ENCODE data around the gene TNFRSF4.
"Not testable (repeated sequence)": the region's sequence is repeated elsewhere in the genome, so short reads cannot be mapped to it uniquely, and the experiment has no call there.

The TNFRSF4 gene

DNA sequence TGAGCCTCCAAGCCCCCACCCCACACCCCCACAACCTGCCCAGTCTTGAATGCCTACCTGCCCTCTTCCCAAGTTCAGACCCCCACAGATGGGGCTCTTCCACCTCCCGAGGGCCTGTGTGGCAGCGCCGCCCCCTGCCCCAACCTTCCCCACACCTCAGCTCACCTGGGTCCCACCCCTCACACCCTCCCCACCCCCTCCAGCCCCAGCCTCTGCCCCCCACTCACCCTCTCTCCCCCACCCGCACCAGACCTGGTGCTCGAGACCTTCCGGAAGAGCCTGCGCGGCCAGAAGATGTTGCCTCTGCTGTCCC lies 16.8 kb downstream of the TNFRSF4 start:
- 0 out of 2 replicates have a peak, but pooled peaks cover 10% of the 10 kb centered on the region for H3K9me3 ChIP-seq (ENCODE audit: insufficient read depth, low read depth, low read length)
- no peak overlapping the region for H3K9ac ChIP-seq (ENCODE audit: low read depth, low read length)
- no peak overlapping the region for H3K4me3 ChIP-seq (ENCODE audit: low read length)
- H3K36me3 ChIP-seq (ENCODE audit: insufficient read depth, low read length): no peaks in the 10 kb centered on the region
- H3K27me3 ChIP-seq (ENCODE audit: insufficient read depth, low read length): peaks cover 8% of the 10 kb centered on the region
- no peaks in the 10 kb centered on the region for H3K4me1 ChIP-seq (ENCODE audit: insufficient read depth, low read length)
- 96% methylated on average over 8 of the region's 8 CpGs for WGBS
- no peak overlapping the region for H3K27ac ChIP-seq (ENCODE audit: low read depth, low read length)

GRCh38 chr1:1196431-1197187 lies 17.3 kb downstream of the TNFRSF4 start:
- no peaks in the 10 kb centered on the region for H3K4me1 ChIP-seq (ENCODE audit: insufficient read depth, low read length)
- 90% methylated on average over 13 of the region's 13 CpGs for WGBS
- no peak overlapping the region for H3K27ac ChIP-seq (ENCODE audit: low read depth, low read length)
- H3K27me3 ChIP-seq (ENCODE audit: insufficient read depth, low read length): peaks cover 7% of the 10 kb centered on the region
- no peaks in the 10 kb centered on the region for H3K36me3 ChIP-seq (ENCODE audit: insufficient read depth, low read length)
- H3K4me3 ChIP-seq (ENCODE audit: low read length): no peak overlapping the region
- 0 out of 2 replicates have a peak, but pooled peaks cover 15% of the 10 kb centered on the region for H3K9me3 ChIP-seq (ENCODE audit: insufficient read depth, low read depth, low read length)
- no peak overlapping the region for H3K9ac ChIP-seq (ENCODE audit: low read depth, low read length)

- H3K27ac ChIP-seq (ENCODE audit: low read depth, low read length); H3K27me3 ChIP-seq (ENCODE audit: insufficient read depth, low read length); H3K4me1 ChIP-seq (ENCODE audit: insufficient read depth, low read length); H3K9ac ChIP-seq (ENCODE audit: low read depth, low read length); H3K36me3 ChIP-seq (ENCODE audit: insufficient read depth, low read length); H3K4me3 ChIP-seq (ENCODE audit: low read length): not testable (repeated sequence)
- 96% methylated on average over 6 of the region's 6 CpGs for WGBS
- peaks cover 22% of the 10 kb centered on the region; the same call in 1 of the 2 replicates for H3K9me3 ChIP-seq (ENCODE audit: insufficient read depth, low read depth, low read length)
Measured at GRCh38 chr1:1195726-1196125, 18.2 kb downstream of the TNFRSF4 start.

GRCh38 chr1:1194723-1195122 lies 19.2 kb downstream of the TNFRSF4 start:
- no peaks in the 10 kb centered on the region for H3K27me3 ChIP-seq (ENCODE audit: insufficient read depth, low read length)
- no peak overlapping the region for H3K9ac ChIP-seq (ENCODE audit: low read depth, low read length)
- 81% methylated on average over 3 of the region's 3 CpGs for WGBS

GRCh38 chr1:1191734-1192133 lies 22.2 kb downstream of the TNFRSF4 start:
- Histone ChIP-seq H3K4me3 (ENCODE audit: low read length) (no peak overlapping the region), H3K9me3 (ENCODE audit: insufficient read depth, low read depth, low read length) (peaks cover 22% of the 10 kb centered on the region; the same call in 1 of the 2 replicates), H3K36me3 (ENCODE audit: insufficient read depth, low read length) (no peaks in the 10 kb centered on the region), H3K4me1 (ENCODE audit: insufficient read depth, low read length) (no peaks in the 10 kb centered on the region), H3K27me3 (ENCODE audit: insufficient read depth, low read length) (peaks cover 2% of the 10 kb centered on the region; the same call in 1 of the 2 replicates), H3K27ac (ENCODE audit: low read depth, low read length) (no peak overlapping the region), H3K9ac (ENCODE audit: low read depth, low read length) (no peak overlapping the region)
- 94% methylated on average over 11 of the region's 11 CpGs for WGBS

More at GRCh38 chr1:1194723-1195122, 19.2 kb downstream of the TNFRSF4 start:
- Histone ChIP-seq H3K36me3 (ENCODE audit: insufficient read depth, low read length) (no peaks in the 10 kb centered on the region), H3K4me1 (ENCODE audit: insufficient read depth, low read length) (no peaks in the 10 kb centered on the region), H3K27ac (ENCODE audit: low read depth, low read length) (no peak overlapping the region), H3K4me3 (ENCODE audit: low read length) (no peak overlapping the region), H3K9me3 (ENCODE audit: insufficient read depth, low read depth, low read length) (peaks cover 22% of the 10 kb centered on the region; the same call in 1 of the 2 replicates)

DNA sequence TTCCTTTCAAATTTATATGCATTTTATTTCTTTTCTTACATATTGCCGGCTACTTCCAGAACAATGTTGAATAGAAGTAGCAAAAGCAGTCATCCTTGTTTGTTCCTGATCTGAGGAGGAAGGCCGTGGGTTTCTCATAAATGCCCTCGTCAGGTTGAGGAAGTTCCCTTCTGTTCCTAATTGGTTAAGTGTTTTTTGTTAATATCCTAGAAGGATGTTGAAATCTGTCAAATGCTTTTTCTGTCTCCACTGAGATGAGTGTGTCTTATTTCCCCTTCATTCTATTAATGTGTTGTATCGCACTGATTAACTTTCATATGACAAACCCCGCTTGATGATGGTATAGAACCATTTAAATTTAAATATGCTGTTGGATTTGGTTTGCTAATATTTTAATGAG lies 24.8 kb downstream of the TNFRSF4 start:
- H3K4me1 ChIP-seq (ENCODE audit: insufficient read depth, low read length): no peaks in the 10 kb centered on the region
- H3K9me3 ChIP-seq (ENCODE audit: insufficient read depth, low read depth, low read length): peaks cover 15% of the 10 kb centered on the region; the same call in 1 of the 2 replicates
- no peak overlapping the region for H3K27ac ChIP-seq (ENCODE audit: low read depth, low read length)
- H3K27me3 ChIP-seq (ENCODE audit: insufficient read depth, low read length): peaks cover 2% of the 10 kb centered on the region; the same call in 1 of the 2 replicates
- H3K36me3 ChIP-seq (ENCODE audit: insufficient read depth, low read length): no peaks in the 10 kb centered on the region
- no peak overlapping the region for H3K9ac ChIP-seq (ENCODE audit: low read depth, low read length)
- H3K4me3 ChIP-seq (ENCODE audit: low read length): no peak overlapping the region
- 81% methylated on average over 4 of the region's 5 CpGs for WGBS

GRCh38 chr1:1187938-1188337 lies 26.0 kb downstream of the TNFRSF4 start:
- peaks cover 15% of the 10 kb centered on the region; the same call in 1 of the 2 replicates for H3K9me3 ChIP-seq (ENCODE audit: insufficient read depth, low read depth, low read length)
- H3K9ac ChIP-seq (ENCODE audit: low read depth, low read length): no peak overlapping the region
- no peaks in the 10 kb centered on the region for H3K4me1 ChIP-seq (ENCODE audit: insufficient read depth, low read length)
- H3K27me3 ChIP-seq (ENCODE audit: insufficient read depth, low read length): peaks cover 2% of the 10 kb centered on the region; the same call in 1 of the 2 replicates
- no peak overlapping the region for H3K4me3 ChIP-seq (ENCODE audit: low read length)
- no peak overlapping the region for H3K27ac ChIP-seq (ENCODE audit: low read depth, low read length)
- no peaks in the 10 kb centered on the region for H3K36me3 ChIP-seq (ENCODE audit: insufficient read depth, low read length)

GRCh38 chr1:1185101-1185765 lies 28.7 kb downstream of the TNFRSF4 start:
- Histone ChIP-seq H3K27me3 (ENCODE audit: insufficient read depth, low read length) (peaks cover 2% of the 10 kb centered on the region; the same call in 1 of the 2 replicates), H3K27ac (ENCODE audit: low read depth, low read length) (no peak overlapping the region), H3K36me3 (ENCODE audit: insufficient read depth, low read length) (no peaks in the 10 kb centered on the region), H3K4me3 (ENCODE audit: low read length) (no peak overlapping the region), H3K9me3 (ENCODE audit: insufficient read depth, low read depth, low read length) (no peaks in the 10 kb centered on the region), H3K9ac (ENCODE audit: low read depth, low read length) (no peak overlapping the region), H3K4me1 (ENCODE audit: insufficient read depth, low read length) (no peaks in the 10 kb centered on the region)
- WGBS: 91% methylated on average over 31 of the region's 31 CpGs

DNA sequence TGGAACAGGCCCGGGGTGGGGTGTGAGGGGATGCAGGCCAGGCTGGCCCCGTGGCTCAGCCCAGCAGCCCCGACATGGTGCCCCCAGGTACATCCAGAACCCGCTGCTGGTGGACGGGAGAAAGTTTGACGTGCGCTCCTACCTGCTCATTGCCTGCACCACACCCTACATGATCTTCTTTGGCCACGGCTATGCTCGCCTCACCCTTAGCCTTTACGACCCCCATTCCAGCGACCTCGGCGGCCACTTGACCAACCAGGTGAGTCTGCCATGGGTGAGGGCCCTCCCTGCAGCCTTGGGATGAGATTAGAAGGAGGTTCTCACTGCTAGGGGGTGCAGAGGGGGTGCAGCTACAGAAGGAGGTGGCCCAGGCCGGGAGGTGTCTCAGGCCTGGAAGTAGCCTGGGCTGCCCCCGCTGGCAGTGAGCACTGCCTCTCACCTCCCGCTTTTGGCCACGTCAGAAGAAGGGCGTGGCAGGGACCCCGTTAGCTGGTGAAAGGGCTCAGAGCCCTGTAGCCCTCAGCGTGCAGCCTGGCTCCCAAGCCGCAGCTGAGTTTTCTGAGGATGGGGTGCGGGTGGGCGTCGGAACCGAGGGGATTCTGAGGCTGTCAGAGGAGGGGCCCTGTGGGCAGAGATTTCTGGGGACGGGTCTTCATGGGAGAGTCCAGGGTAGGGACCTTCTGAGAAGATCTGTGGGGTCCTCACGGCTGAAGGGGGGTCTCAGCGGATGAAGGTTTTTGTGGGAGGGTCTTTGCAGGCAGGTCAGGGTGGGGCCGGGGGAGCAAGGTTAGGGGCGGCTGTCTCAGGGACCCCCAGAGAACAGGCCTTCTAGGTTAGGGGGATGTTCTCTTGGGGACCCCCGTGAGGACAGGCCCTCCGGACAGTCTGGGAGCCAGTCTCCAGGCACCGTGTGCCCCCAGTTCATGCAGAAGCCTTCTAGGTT lies 29.8 kb downstream of the TNFRSF4 start:
- WGBS: 93% methylated on average over 30 of the region's 33 CpGs
- Histone ChIP-seq H3K36me3 (ENCODE audit: insufficient read depth, low read length) (no peaks in the 10 kb centered on the region), H3K27ac (ENCODE audit: low read depth, low read length) (no peak overlapping the region), H3K27me3 (ENCODE audit: insufficient read depth, low read length) (no peaks in the 10 kb centered on the region), H3K9me3 (ENCODE audit: insufficient read depth, low read depth, low read length) (no peaks in the 10 kb centered on the region), H3K9ac (ENCODE audit: low read depth, low read length) (no peak overlapping the region), H3K4me1 (ENCODE audit: insufficient read depth, low read length) (no peaks in the 10 kb centered on the region), H3K4me3 (ENCODE audit: low read length) (no peak overlapping the region)

DNA sequence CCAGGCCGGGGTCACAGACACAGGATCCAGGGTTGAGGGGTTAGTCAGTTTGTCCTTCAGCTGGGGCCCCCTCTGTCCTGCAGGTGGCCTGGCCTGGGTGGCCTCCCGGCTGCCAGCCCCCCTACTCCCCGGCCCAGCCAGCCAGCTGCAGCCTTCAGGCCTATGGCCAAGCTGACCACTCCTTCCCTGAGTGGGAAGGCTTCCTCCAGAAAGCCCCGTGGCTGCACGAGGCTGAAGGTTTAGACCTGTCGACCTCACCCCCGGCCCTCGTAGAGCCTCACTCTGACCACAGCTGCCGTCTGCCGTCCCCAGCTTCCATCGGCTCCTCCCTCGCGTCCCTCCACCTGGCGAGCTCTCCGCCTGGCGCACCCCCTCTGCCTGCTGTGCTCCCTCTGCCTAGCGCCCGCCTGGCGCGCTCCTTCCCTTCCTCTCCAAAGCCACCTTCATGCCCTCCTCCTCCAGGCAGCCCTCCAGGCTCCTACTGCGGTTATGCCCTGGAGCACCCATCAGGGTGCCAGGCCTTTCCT lies 30.7 kb downstream of the TNFRSF4 start:
- no peak overlapping the region for H3K4me3 ChIP-seq (ENCODE audit: low read length)
- WGBS: 89% methylated on average over 21 of the region's 21 CpGs
- no peak overlapping the region for H3K9ac ChIP-seq (ENCODE audit: low read depth, low read length)
- H3K4me1 ChIP-seq (ENCODE audit: insufficient read depth, low read length): no peaks in the 10 kb centered on the region
- H3K27me3 ChIP-seq (ENCODE audit: insufficient read depth, low read length): no peaks in the 10 kb centered on the region
- no peaks in the 10 kb centered on the region for H3K36me3 ChIP-seq (ENCODE audit: insufficient read depth, low read length)
- no peak overlapping the region for H3K27ac ChIP-seq (ENCODE audit: low read depth, low read length)
- no peaks in the 10 kb centered on the region for H3K9me3 ChIP-seq (ENCODE audit: insufficient read depth, low read depth, low read length)
